OCI-LY7 (cell line): ENCODE data around the gene RBP3. TPM values are rescaled to one million over a fixed set of nuclear protein-coding genes. Genes with fewer than 3 reads are reported as not detected.

Experiments used
- Bru-seq: library from RNA; stranded (reverse); fragments of 400-500 nt; gene quantifications from one replicate; lab custom pipeline; 2021; lab: Mats Ljungman, UMichigan
- BruChase-seq, 2 experiments: library from RNA; stranded (reverse); fragments of 400-500 nt; gene quantifications; one replicate each; lab custom pipeline; 2021; lab: Mats Ljungman, UMichigan
- BruUV-seq: library from RNA; stranded (reverse); fragments of 400-500 nt; replicated peaks from 2 replicates; lab custom pipeline; 2021; lab: Mats Ljungman, UMichigan
- CTCF ChIA-PET: fragments of 300-600 bp; sonication (Branson Sonifier 250); formaldehyde crosslinking; loops from one replicate; lab custom pipeline; 2022; ENCODE audit warnings: antibody characterized with exemption; ENCODE audit not compliant: unreplicated experiment; lab: Charles Lee
- POLR2A ChIA-PET: fragments of 300-600 bp; sonication (Branson Sonifier 250); formaldehyde crosslinking; loops from one replicate; lab custom pipeline; 2022; ENCODE audit warnings: antibody characterized with exemption; lab: Charles Lee
- DNase-seq: peaks from one replicate; pipeline ENCODE4 v3.0.0-alpha.2; 2015; ENCODE audit warnings: low spot score
- H2AFZ ChIP-seq: fragments of 200-600 bp; sonication (generic), shearing (Covaris generic); 2 replicates; pipeline ENCODE4 v1.6.1; 2014; ENCODE audit warnings: mild to moderate bottlenecking, antibody characterized with exemption, low read length, moderate library complexity
- H3K27ac ChIP-seq: fragments of 200-600 bp; sonication (generic); 2 replicates; pipeline ENCODE4 v1.5.1; 2014; ENCODE audit warnings: mixed run types, low read depth, mild to moderate bottlenecking, moderate library complexity, low read length, inconsistent platforms; ENCODE audit not compliant: poor library complexity, severe bottlenecking
- H3K36me3 ChIP-seq: fragments of 200-600 bp; sonication (generic); 2 replicates; pipeline ENCODE4 v1.6.1; 2014; ENCODE audit warnings: mild to moderate bottlenecking, antibody characterized with exemption, low read length, moderate library complexity, mixed read lengths; ENCODE audit not compliant: insufficient read depth
- H3K4me1 ChIP-seq: fragments of 200-600 bp; sonication (generic); 2 replicates; pipeline ENCODE4 v1.5.1; 2014; ENCODE audit warnings: mild to moderate bottlenecking, low read length; ENCODE audit not compliant: insufficient read depth, poor library complexity, severe bottlenecking
- H3K4me2 ChIP-seq: fragments of 200-600 bp; sonication (generic); 2 replicates; pipeline ENCODE4 v1.6.1; 2014; ENCODE audit warnings: mild to moderate bottlenecking, low read length
- H3K4me3 ChIP-seq: fragments of 200-600 bp; sonication (generic); 2 replicates; pipeline ENCODE4 v1.5.1; 2014; ENCODE audit warnings: mild to moderate bottlenecking, low read depth, low read length; ENCODE audit not compliant: poor library complexity, severe bottlenecking
- H3K79me2 ChIP-seq: fragments of 200-600 bp; sonication (generic); 2 replicates; pipeline ENCODE4 v1.6.1; 2016; ENCODE audit warnings: low read depth, mild to moderate bottlenecking, low read length, moderate library complexity, mixed read lengths; ENCODE audit not compliant: insufficient read depth
- H3K9me2 ChIP-seq: fragments of 200-600 bp; sonication (generic); 2 replicates; pipeline ENCODE4 v1.6.1; 2016; ENCODE audit warnings: mild to moderate bottlenecking, low read length, mixed read lengths; ENCODE audit not compliant: insufficient read depth
- H3K9me3 ChIP-seq: fragments of 200-600 bp; sonication (generic); 2 replicates; pipeline ENCODE4 v1.6.1; 2014; ENCODE audit warnings: mild to moderate bottlenecking, mixed run types, low read length, mixed read lengths
- H4K20me1 ChIP-seq: fragments of 200-600 bp; sonication (generic); 2 replicates; pipeline ENCODE4 v1.6.1; 2014; ENCODE audit warnings: mild to moderate bottlenecking, antibody characterized with exemption, low read length, moderate library complexity, mixed read lengths; ENCODE audit not compliant: insufficient read depth
- EZH2phosphoT487 ChIP-seq: fragments of 200-600 bp; sonication (generic); IDR thresholded peaks from 2 replicates; pipeline ENCODE4 v1.6.1; 2018; ENCODE audit warnings: low read depth, borderline replicate concordance, mild to moderate bottlenecking, mixed run types, antibody characterized with exemption, low read length, moderate library complexity, mixed read lengths
- intact Hi-C: fragments of 100-400 bp; cut with micrococcal nuclease; formaldehyde crosslinking; loops from one replicate; pipeline ENCODE4 v1.10.0; 2022; ENCODE audit not compliant: unreplicated experiment
- long read RNA-seq: library from polyadenylated mRNA; stranded (forward); transcript quantifications from one replicate; pipeline ENCODE4 v2.0.0, GENCODE V29; 2022
- total RNA-seq, 2 experiments: library from RNA; depleted of rRNA in 1 of 2; stranded (reverse); fragments of >200 nt in 1 of 2; shearing (Covaris generic) in 1 of 2; gene quantifications; 2 replicates each; pipeline ENCODE4 v1.2.3, GENCODE V29; 2014 to 2022
- TF ChIP-seq, protein P1 (sequence below): fragments of 200-600 bp; sonication (generic); conservative IDR thresholded peaks from 2 replicates; pipeline ENCODE4 v1.5.1; 2014; ENCODE audit warnings: mild to moderate bottlenecking, antibody characterized with exemption, low read length, moderate library complexity, mixed read lengths

Gene RBP3
- total RNA-seq (2014; rRNA removed; shearing (Covaris generic)) (not detected in 2 replicates), total RNA-seq (2022) (not detected in 2 replicates), Bru-seq, nascent RNA (not detected), BruChase-seq, experiment 1, labeled RNA remaining after a 6-hour chase (not detected), BruChase-seq, experiment 2, labeled RNA remaining after a 2-hour chase (not detected)
- long read RNA-seq: 0 reads

DNA sequence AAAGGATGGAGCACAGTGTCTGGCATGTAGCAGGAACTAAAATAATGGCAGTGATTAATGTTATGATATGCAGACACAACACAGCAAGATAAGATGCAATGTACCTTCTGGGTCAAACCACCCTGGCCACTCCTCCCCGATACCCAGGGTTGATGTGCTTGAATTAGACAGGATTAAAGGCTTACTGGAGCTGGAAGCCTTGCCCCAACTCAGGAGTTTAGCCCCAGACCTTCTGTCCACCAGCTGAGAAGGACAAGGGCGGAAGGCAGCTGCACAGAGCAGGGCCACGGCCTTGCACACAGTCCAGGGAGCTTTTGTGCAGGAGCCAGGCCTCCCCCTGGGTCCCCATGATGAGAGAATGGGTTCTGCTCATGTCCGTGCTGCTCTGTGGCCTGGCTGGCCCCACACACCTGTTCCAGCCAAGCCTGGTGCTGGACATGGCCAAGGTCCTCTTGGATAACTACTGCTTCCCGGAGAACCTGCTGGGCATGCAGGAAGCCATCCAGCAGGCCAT is at the start of gene RBP3:
TSS of gene RBP3 (plus strand) at position 226 of the 514 bp plus-strand sequence. CDS start at position 348, 122 bp downstream.
- Histone ChIP-seq H3K27ac (no peak within 1 kb of the TSS), H2AFZ (no peak within 1 kb of the TSS), H3K4me2 (no peak within 1 kb of the TSS), H3K9me3 (no peaks in the 10 kb centered on the region), H3K4me3 (no peak within 1 kb of the TSS), H3K79me2 (no peaks in the 10 kb centered on the region), H3K36me3 (no peaks in the 10 kb centered on the region), H3K4me1 (no peaks in the 10 kb centered on the region), H4K20me1 (no peaks in the 10 kb centered on the region), H3K9me2 (no peaks in the 10 kb centered on the region)
- ChIA-PET CTCF (no interaction called here), POLR2A (no interaction called here)
- intact Hi-C loops: no loop called here
- no peak for TF ChIP-seq EZH2phosphoT487
- TF ChIP-seq, protein P1, sequence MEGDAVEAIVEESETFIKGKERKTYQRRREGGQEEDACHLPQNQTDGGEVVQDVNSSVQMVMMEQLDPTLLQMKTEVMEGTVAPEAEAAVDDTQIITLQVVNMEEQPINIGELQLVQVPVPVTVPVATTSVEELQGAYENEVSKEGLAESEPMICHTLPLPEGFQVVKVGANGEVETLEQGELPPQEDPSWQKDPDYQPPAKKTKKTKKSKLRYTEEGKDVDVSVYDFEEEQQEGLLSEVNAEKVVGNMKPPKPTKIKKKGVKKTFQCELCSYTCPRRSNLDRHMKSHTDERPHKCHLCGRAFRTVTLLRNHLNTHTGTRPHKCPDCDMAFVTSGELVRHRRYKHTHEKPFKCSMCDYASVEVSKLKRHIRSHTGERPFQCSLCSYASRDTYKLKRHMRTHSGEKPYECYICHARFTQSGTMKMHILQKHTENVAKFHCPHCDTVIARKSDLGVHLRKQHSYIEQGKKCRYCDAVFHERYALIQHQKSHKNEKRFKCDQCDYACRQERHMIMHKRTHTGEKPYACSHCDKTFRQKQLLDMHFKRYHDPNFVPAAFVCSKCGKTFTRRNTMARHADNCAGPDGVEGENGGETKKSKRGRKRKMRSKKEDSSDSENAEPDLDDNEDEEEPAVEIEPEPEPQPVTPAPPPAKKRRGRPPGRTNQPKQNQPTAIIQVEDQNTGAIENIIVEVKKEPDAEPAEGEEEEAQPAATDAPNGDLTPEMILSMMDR: no peak
- no peak for DNase-seq
- BruUV-seq: no TSS peak

DNA sequence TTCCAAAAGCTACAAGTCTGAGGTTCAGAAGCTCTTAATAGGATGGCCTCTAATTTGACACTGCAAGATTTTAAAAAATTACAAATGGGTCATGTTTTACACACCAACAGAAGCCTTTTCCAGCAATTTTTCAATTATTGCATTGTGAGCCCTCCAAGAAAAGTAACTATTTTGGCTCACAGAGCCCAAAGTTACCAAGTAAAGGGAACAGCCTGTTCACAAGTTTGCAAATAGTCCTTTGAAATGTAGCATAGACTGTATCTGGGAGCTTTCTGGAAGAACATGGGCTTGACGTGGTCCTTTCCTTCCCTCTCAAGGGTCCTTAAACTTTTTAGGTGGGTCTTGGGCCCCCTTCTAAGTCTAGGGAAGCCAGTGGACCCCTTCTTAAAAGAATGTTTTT is 49.4 kb upstream of the RBP3 start:
- no peak for DNase-seq
- Histone ChIP-seq H3K9me2 (no peaks in the 10 kb centered on the region), H4K20me1 (no peaks in the 10 kb centered on the region), H3K79me2 (no peaks in the 10 kb centered on the region), H3K27ac (no peak overlapping the region), H3K9me3 (no peaks in the 10 kb centered on the region), H3K4me1 (no peaks in the 10 kb centered on the region), H3K4me2 (no peak overlapping the region), H3K36me3 (no peaks in the 10 kb centered on the region), H3K4me3 (no peak overlapping the region), H2AFZ (no peak overlapping the region)
- ChIA-PET POLR2A (no interaction called here), CTCF (no interaction called here)
- intact Hi-C loops: no loop called here
- no TSS peak for BruUV-seq
- TF ChIP-seq, protein P1: no peak
- no peak for TF ChIP-seq EZH2phosphoT487

DNA sequence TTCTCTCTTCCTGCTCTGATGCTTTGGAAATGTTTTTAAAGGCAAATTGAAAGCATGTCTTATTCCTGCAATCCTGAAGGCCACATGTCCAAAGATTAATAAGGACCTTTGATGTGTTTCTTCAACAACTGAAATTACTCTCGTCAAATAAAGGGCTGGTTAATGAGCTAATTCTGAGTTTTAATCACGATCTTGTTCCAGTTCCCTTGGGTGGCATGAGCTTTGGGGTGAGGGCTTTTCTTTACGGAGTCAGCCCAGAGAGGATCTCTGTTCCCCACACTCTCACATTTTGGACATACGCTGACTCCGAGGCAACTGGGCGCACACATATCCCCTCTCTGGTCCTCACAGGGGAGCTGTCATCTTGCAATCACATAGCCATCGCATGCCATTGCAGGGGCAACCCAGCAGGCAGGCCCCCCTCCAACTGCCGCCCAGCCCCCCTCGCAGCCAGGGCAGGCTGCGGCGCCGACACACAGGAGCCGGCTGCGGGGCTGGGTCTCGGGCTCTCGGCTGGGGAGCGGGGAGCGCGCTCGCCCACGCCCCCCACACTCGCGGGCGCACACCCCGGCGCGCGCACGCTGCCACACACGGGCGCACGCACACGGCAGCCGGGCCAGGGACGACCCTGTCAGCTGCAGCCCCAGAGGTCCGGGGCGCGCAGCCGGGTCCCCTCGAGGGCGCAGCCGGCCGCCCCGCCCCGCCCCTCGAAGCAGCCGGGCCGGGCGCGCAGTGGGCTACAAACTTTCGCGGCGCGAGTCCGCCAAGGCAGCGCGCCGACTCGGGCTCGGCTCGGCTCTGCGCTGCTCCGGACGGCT is 48.3 kb upstream of the RBP3 start, which contains the start of gene GDF10:
TSS of gene GDF10 (plus strand) at position 587 of the 818 bp plus-strand sequence. CDS start 455 bp downstream, outside the sequence.
- Histone ChIP-seq H3K36me3 (no peaks in the 10 kb centered on the region), H3K27ac (no peak within 1 kb of the TSS), H3K4me2 (no peak within 1 kb of the TSS), H3K4me3 (no peak within 1 kb of the TSS), H3K9me2 (no peaks in the 10 kb centered on the region), H3K9me3 (no peaks in the 10 kb centered on the region), H4K20me1 (no peaks in the 10 kb centered on the region), H3K79me2 (no peaks in the 10 kb centered on the region), H2AFZ (no peak within 1 kb of the TSS), H3K4me1 (no peaks in the 10 kb centered on the region)
- no peak for TF ChIP-seq EZH2phosphoT487
- TF ChIP-seq, protein P1: no peak
- CTCF ChIA-PET: no interaction called here
- intact Hi-C loops: no loop called here
- no TSS peak for BruUV-seq
- POLR2A ChIA-PET: no interaction called here
- no peak for DNase-seq
